NCI-H1930 (cell line): ENCODE measurements around the gene BPTF.
"Not testable (repeated sequence)": the region's sequence is repeated elsewhere in the genome, so short reads cannot be mapped to it uniquely, and the experiment has no call there.

Source experiments
- DNase-seq, 2 experiments: peaks; one replicate each; lab custom pipeline; 2025; lab: John Stamatoyannopoulos, UW

BPTF gene

GRCh38 chr17:67824735-67825626, at the start of gene BPTF:
BPTF (plus strand) TSS chr17:67825503; CDS start chr17:67825725, 222 bp downstream.
- DNase-seq: peak; percentile 90 to 95

GRCh38 chr17:67779098-67779672, 46.1 kb upstream of the BPTF start:
- DNase-seq: peak in 1 of 2 experiments; percentile 3

GRCh38 chr17:67784364-67785121, 40.8 kb upstream of the BPTF start:
- DNase-seq: no peak

- DNase-seq: no peak
These were observed 40.2 kb upstream of the BPTF start for GRCh38 chr17:67785122-67785477.

- DNase-seq: no peak
These were observed 39.8 kb upstream of the BPTF start for GRCh38 chr17:67785504-67785903.

- peak; percentile 6 to 44 for DNase-seq
These were observed 24.8 kb upstream of the BPTF start for GRCh38 chr17:67800495-67800928.

GRCh38 chr17:67801626-67802175, 23.6 kb upstream of the BPTF start:
- no peak for DNase-seq

GRCh38 chr17:67810464-67810863, 14.8 kb upstream of the BPTF start:
- DNase-seq: no peak

- DNase-seq: not testable (repeated sequence)
These were observed 12.9 kb upstream of the BPTF start for GRCh38 chr17:67812380-67812779.

GRCh38 chr17:67813803-67814180, 11.5 kb upstream of the BPTF start:
- DNase-seq: no peak

GRCh38 chr17:67818110-67819002, 6.9 kb upstream of the BPTF start:
- no peak for DNase-seq

- no peak for DNase-seq
These were observed 5.6 kb upstream of the BPTF start for GRCh38 chr17:67819722-67820121.

- no peak for DNase-seq
These were observed 3.4 kb upstream of the BPTF start for GRCh38 chr17:67821871-67822367.

GRCh38 chr17:67825627-67826601, 611 bp downstream of the BPTF start:
- peak in 1 of 2 experiments; percentile 40 for DNase-seq

- no peak for DNase-seq
These were observed 4.0 kb downstream of the BPTF start for GRCh38 chr17:67829331-67829730.

GRCh38 chr17:67830440-67830839, 5.1 kb downstream of the BPTF start:
- no peak for DNase-seq

- no peak for DNase-seq
These were observed 6.0 kb downstream of the BPTF start for GRCh38 chr17:67831268-67831667.

- DNase-seq: no peak
These were observed 7.8 kb downstream of the BPTF start for GRCh38 chr17:67833134-67833533.

GRCh38 chr17:67833946-67834631, 8.8 kb downstream of the BPTF start:
- no peak for DNase-seq
